ENCODE measurements around the gene ZNF205. TPM values are rescaled to one million over a fixed set of nuclear protein-coding genes. Genes with fewer than 3 reads are reported as not detected.

The ZNF205 gene
- total RNA-seq, 2 donors from 2014 or later = 20.9 to 27.0 TPM

DNA sequence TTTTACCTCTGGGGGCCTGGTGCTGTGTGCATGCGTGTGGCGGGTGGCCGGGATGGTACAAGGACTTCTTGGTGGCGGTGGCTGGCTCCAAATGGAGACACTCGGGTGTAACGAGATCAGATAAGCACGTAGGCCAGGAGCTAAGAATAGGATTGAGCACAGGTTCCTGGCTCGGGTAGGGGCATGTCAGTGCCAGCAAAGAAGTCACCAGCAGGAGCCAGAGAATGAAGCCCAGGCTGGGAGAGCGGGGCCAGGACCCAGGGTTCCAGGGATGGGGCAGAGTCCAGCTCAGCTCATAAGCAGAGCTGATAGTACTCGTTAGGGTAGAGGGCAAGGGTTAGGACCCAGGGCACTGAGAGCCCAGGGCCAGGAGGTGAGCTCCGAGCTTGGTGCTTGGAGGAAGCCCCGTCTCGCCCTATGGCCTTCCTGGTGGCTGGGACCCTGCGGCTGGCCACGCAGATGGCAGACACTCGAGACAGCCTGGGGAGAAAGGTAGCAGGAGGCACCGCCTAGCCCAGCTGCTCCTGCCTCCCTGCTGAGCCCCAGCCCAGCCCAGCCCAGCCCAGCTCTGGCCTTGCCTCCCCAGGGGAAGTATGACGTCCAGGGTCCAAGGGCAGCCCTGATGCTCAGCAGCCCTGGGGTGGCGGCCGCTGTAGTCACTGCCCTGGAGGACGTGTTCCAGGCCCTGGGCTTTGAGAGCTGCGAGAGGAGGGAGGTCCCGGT, 31.4 kb downstream of the ZNF205 start:
- Histone ChIP-seq H3K27ac (no peak overlapping the region), H3K9me3 (no peaks in the 10 kb centered on the region), H3K4me3 (no peak overlapping the region), H3K4me1 (replicated peaks) (no peaks in the 10 kb centered on the region), H3K36me3 (no peaks in the 10 kb centered on the region), H3K27me3 (replicated peaks; ENCODE audit: insufficient read depth) (no peaks in the 10 kb centered on the region)
- intact Hi-C loops (cut with DNase I) = no loop called here
- TF ChIP-seq POLR2AphosphoS5 (IDR thresholded peaks at IDR 0.05) (no peak), POLR2A (IDR thresholded peaks at IDR 0.05) (no peak)
- TF ChIP-seq, protein P1, sequence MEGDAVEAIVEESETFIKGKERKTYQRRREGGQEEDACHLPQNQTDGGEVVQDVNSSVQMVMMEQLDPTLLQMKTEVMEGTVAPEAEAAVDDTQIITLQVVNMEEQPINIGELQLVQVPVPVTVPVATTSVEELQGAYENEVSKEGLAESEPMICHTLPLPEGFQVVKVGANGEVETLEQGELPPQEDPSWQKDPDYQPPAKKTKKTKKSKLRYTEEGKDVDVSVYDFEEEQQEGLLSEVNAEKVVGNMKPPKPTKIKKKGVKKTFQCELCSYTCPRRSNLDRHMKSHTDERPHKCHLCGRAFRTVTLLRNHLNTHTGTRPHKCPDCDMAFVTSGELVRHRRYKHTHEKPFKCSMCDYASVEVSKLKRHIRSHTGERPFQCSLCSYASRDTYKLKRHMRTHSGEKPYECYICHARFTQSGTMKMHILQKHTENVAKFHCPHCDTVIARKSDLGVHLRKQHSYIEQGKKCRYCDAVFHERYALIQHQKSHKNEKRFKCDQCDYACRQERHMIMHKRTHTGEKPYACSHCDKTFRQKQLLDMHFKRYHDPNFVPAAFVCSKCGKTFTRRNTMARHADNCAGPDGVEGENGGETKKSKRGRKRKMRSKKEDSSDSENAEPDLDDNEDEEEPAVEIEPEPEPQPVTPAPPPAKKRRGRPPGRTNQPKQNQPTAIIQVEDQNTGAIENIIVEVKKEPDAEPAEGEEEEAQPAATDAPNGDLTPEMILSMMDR (IDR thresholded peaks at IDR 0.05) = no peak
- DNase-seq (ENCODE audit: low spot score) = no peak
- WGBS = 76% methylated on average over 23 of the region's 23 CpGs

DNA sequence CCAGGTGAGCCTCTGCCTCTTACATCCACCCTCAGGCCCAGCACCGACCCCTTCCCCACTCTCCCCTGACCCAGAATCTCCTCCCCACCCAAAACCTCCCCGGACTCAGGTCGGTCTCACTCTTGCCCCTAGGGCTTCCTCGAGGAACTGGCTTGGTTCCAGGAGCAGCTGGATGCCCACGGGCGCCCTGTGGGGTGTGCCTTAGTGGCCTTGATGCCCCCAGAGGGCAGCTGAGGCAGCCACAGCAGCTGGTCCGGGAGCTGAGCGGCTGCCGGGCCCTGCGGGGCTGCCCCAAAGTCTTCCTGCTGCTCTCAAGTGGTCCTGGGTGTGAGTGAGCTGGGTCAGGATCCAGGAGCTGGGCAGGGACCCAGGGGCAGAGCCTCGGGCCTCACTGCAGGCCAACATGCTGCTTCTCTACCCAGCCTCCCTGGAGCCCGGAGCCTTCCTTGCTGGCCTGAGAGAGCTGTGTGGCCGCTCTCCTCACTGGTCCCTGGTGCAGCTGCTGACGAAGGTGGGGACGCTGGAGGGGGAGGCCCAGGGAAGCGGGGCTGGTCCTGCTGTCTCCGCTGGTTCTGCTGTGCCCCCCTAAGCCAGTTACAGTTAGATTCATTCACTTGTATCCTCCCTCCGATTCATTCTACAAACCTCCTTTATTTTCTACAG, 32.1 kb downstream of the ZNF205 start:
- Histone ChIP-seq H3K36me3 (no peaks in the 10 kb centered on the region), H3K4me3 (no peak overlapping the region), H3K27ac (no peak overlapping the region), H3K4me1 (replicated peaks) (peaks cover 3% of the 10 kb centered on the region), H3K27me3 (replicated peaks; ENCODE audit: insufficient read depth) (no peaks in the 10 kb centered on the region), H3K9me3 (no peaks in the 10 kb centered on the region)
- intact Hi-C loops (cut with DNase I) = no loop called here
- 69% methylated on average over 18 of the region's 18 CpGs for WGBS
- no peak for TF ChIP-seq POLR2AphosphoS5 (IDR thresholded peaks at IDR 0.05)
- TF ChIP-seq, protein P1 (IDR thresholded peaks at IDR 0.05) = no peak
- no peak for TF ChIP-seq POLR2A (IDR thresholded peaks at IDR 0.05)
- DNase-seq (ENCODE audit: low spot score) = no peak

DNA sequence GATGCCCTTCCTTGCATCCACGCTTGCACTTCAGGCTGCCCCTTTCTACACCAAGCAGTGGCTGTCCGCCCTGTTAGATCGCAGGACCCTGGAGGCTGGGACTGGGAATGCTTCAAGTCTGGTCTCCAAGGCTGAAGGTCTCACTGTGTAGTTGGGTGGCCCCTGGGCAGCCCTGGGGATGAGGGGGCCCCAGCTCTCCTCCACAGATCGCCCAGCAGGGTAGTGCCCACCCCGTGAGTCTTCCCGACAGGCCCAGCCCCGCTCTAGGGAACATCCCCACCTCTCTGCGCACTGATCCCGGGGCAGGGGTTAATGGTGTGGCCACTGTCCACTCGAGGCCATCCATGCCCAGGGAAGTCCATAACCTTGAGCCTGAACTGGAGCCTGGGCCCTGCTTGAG, 32.8 kb downstream of the ZNF205 start:
- no peaks in the 10 kb centered on the region for H3K36me3 ChIP-seq
- intact Hi-C loops (cut with DNase I) = no loop called here
- 79% methylated on average over 7 of the region's 10 CpGs for WGBS
- H3K27me3 ChIP-seq (replicated peaks; ENCODE audit: insufficient read depth) = no peaks in the 10 kb centered on the region
- H3K9me3 ChIP-seq = no peaks in the 10 kb centered on the region
- no peak for DNase-seq (ENCODE audit: low spot score)
- H3K4me3 ChIP-seq = no peak overlapping the region
- TF ChIP-seq POLR2AphosphoS5 (IDR thresholded peaks at IDR 0.05) = no peak
- TF ChIP-seq POLR2A (IDR thresholded peaks at IDR 0.05) = no peak
- TF ChIP-seq, protein P1 (IDR thresholded peaks at IDR 0.05) = no peak
- no peak overlapping the region for H3K27ac ChIP-seq
- peaks cover 6% of the 10 kb centered on the region for H3K4me1 ChIP-seq (replicated peaks)

DNA sequence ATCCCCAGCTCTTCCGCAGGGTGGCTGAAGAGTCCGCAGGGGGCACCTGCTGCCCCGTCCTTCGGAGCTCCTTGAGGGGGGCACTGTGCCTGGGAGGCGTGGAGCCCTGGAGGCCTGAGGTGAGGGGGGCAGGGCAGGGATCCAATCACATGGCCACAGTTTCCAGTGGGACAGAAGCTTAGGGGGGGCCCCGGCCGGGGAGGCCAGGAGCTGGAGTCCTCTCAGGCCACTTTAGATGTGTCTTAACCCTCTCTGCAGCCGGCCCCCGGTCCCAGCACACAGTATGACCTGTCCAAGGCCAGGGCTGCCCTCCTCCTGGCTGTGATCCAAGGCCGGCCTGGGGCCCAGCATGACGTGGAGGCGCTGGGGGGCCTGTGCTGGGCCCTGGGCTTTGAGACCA, 33.3 kb downstream of the ZNF205 start:
- Histone ChIP-seq H3K9me3 (no peaks in the 10 kb centered on the region), H3K36me3 (no peaks in the 10 kb centered on the region), H3K27me3 (replicated peaks; ENCODE audit: insufficient read depth) (no peaks in the 10 kb centered on the region), H3K4me1 (replicated peaks) (peaks cover 6% of the 10 kb centered on the region), H3K4me3 (no peak overlapping the region), H3K27ac (no peak overlapping the region)
- TF ChIP-seq, protein P1 (IDR thresholded peaks at IDR 0.05) = no peak
- TF ChIP-seq POLR2A (IDR thresholded peaks at IDR 0.05) (no peak), POLR2AphosphoS5 (IDR thresholded peaks at IDR 0.05) (no peak)
- whole genome bisulfite sequencing = 88% methylated on average over 12 of the region's 12 CpGs
- intact Hi-C loops (cut with DNase I) = no loop called here
- DNase-seq (ENCODE audit: low spot score) = no peak

Data from prostate gland (tissue), 2 donors.